Stimulated activated CD8-positive, alpha-beta memory T cell treated with anti-CD3 and anti-CD28 coated beads, Interleukin-7, amount 100 ng/mL, for 1 hour (primary cell): ENCODE results near the gene LIN28A.

Experiments
- DNase-seq, 2 donors: peaks; one replicate each; pipeline ENCODE4 v3.0.0-alpha.2; 2020; ENCODE audit warnings: low read depth in 2 of 2

LIN28A gene

DNA sequence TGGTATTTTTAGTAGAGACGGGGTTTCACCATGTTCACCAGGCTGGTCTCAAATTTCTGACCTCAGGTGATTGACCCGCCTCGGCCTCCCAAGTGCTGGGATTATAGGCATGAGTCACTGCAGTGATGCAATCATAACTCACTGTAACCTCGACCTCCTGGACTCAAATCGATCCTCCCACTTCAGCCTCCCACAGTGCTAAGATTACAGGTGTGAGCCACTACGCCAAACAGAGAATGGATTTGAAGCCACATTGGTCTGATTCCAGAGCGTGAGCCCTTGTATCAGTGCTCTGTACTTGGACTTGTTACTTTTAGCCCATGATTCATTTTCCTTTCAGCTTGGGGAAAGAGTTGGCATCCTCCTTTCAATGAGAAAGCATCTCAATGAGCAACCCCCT, 23.2 kb upstream of the LIN28A start:
- no peak for DNase-seq

DNA sequence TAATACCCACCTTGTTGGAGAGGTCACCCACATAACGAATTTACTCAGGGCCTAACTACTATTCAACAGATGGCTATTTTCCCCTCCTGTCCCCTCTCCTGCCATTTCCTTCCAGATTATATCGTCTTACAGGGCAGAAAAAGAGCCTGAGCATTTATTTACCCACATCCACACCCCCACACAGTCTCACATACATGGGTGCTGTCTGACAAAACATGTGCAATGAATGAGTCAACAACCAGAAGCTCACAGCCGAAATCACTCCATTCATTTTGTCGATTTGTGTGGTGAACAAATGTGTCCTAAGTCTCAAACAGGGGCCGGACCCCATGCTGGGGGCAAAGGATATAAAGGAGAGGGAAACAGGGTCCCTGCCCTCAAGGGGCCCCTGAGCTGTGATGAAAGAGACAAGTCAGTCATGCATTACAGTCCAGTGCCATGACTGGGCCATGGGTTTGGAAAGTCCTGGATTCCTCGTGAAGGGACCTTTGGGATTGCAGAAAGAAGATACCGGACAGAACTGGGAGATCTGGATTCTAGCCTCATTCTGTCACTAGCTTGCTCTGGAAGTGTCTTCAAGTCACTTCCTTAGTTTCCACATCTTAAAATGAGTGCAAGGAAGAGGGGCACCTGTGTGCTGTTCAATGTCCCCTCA, 21.7 kb upstream of the LIN28A start:
- DNase-seq, result no peak

DNA sequence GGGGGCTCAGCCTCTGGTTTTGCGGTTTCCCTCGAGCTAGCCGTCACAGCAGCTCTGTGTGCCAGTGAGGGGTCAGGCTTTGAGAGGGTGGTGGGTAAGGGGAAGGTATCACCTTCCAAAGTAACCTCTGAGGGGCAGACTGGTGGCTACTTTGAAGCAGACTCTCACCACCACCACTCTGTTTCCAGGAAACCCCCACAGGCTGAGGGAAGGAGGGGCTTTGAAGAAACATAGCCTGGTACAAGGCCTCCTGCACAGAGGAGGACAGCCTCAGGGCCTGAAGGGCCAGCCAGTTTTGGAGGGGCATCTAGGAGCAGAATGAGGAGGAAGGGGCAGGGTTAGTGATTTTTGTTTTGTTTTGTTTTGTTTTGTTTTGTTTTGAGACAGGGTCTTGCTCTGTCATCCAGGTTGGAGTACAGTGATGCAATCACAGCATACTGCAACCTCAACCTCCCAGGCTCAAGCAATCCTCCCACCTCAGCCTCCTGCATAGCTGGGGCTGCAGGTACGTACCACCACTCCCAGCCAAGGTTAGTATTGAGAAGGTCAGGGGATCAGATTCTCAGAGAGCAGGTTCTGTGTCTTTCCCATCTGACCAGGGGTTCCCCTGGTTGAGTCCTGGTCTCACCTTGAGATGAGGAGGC, 20.9 kb upstream of the LIN28A start:
- DNase-seq, result no peak

DNA sequence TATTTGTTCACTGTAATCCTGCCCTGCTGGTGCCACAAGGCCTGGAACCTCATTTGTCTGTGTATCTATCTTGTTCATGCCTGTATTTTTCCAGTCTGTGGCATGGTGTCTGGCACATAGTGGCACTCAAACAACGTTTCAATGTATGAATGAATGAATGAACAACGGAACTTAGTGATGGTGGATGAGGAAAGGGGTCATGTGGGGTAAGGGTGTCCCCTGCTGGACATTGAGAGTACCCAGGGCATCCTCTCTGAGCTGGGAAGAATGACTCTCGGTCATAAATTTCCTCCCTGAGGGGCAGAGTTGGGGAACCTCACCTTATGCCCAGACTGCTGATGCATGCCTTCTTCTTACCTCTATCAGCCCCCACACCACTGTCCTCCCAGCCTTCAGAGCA, 19.2 kb upstream of the LIN28A start:
- DNase-seq, result peak in 1 of 2 donors; percentile 14

DNA sequence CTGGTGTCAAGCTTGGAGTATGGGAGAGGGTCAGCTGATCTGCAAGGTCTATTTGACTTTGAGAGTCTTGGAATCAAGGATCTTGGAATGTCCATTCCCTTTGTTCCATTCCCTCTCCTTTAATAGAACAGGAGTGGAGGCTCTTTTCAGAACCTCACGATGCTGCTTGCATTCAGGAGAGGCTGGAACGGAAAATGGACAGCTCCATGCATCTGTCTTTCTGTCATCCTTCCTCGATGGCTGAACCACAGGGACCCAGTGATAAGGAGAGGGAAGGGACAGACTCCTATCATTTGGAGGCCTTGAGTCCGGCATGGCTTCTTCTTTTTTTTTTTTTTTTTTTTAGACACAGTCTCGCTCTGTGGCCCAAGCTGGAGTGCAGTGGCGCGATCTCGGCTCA, 14.9 kb upstream of the LIN28A start:
- no peak for DNase-seq

DNA sequence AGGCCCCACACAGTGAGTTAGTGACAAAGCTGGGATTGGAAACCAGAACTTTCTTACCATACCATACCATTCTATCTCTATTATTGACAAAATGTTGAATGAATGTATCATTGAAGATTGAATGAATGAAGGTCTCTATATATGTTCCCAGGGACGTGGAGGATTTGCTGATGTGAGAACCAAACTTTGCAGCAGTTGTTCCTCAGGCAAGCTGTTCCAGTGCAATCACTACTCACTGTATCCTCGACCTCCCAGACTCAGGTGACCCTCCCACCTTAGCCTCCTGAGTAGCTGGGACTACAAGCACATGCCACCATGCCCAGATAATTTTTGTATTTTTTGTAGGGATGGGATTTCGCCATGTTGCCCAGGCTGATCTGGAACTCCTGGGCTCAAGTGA, 11.6 kb upstream of the LIN28A start:
- no peak for DNase-seq

DNA sequence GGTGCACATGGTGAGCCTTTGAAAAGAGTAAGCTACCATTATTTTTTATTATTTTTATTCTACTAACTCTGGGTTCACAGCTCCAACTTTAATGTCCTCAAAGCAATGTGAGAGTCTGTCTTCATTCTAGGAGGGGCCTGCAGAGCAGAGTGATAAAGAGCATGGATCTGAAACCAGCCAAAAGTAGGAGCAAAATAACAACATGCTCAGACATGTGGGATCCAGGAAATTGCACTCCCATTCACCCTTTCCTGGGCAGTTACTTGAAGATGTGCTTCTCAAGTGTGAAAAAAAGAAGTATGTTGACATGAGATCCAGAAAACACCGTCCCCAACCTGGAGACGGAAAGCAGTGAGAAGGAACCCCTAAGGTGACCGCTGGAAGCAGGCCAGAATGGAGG, 8.7 kb upstream of the LIN28A start:
- DNase-seq, result no peak

DNA sequence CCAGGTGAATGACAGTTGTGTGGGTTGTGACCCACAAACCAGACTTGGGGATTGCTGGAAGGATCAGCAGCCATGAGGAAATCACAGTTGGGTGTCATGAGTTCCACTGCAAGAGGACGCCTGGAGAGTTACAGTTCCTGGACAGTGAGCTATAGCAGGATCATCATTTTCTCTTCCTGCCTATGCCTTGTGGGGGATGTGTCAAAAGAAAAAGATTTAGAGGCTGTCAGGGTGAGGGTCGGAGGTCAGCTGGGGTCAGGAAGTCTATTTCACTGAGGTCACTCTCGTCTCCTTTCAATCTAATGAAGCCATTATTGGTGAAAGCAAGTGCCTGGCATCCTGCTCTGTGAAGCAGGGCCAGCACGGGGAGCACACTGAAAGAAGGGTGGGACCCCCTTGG, 7.0 kb upstream of the LIN28A start:
- DNase-seq, result no peak

DNA sequence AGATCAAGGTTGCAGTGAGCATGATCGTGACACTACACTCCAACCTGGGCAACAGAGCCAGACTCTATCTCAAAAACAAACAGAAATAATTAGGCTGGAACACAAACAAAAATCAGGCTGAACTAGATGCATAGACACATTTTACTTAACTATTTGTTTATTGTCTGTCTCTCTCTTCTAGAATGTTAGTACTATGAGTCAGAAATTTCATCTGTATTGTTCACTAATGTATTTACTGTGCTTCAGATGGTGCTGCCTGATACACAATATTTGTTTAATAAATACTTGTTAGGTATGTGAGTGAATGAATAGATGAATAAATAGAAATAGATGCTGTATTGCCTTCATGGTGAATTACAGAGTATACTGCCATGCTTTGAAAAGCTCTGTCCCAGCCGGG, 6.0 kb upstream of the LIN28A start:
- no peak for DNase-seq

DNA sequence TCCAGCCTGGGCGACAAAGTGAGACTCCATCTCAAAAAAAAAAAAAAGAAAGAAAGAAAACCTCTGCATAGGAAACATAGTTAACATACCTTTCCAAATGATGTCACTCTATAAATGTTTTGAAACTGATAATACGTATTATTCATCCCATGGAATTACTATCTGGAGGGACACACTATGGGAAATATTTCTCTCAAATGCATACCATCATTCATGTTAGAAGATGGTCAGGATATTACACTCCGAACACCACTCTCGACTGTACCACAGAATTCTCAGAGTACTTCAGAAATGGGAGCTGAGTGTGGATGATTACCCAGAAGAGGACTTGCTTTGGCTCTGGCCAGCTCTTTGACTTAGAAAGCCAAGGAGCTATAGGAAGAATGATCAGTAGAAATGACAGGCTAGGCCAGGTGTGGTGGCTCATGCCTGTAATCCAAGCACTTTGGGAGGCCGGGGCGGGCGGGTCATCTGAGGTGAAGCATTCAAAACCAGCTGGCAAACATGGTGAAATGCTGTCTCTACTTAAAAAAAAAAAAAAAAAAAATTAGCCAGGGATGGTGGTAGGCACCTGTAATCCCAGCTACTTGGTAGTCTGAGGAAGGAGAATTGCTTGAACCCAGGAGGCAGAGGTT, 5.2 kb upstream of the LIN28A start:
- DNase-seq, result no peak

DNA sequence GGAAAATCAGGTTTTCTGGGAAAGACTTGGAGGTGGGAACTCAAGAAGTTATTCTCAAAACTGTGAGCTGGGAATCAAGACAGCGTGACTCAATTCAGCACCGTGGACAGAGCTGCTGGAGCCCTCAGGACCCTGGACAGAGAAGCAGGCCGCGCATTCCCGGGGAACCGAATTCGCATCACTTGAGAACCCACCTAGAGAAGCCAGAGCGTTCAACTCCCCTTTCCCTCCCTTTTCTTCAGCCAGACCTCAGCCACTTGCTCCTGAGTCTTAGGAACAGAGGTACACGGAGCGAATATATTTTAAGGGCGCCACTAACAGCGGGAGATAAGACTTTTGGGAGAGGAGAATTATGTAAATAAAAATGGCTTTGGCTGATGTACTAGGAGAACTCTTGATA, 2.0 kb upstream of the LIN28A start:
- DNase-seq, result peak; percentile 52 to 63

DNA sequence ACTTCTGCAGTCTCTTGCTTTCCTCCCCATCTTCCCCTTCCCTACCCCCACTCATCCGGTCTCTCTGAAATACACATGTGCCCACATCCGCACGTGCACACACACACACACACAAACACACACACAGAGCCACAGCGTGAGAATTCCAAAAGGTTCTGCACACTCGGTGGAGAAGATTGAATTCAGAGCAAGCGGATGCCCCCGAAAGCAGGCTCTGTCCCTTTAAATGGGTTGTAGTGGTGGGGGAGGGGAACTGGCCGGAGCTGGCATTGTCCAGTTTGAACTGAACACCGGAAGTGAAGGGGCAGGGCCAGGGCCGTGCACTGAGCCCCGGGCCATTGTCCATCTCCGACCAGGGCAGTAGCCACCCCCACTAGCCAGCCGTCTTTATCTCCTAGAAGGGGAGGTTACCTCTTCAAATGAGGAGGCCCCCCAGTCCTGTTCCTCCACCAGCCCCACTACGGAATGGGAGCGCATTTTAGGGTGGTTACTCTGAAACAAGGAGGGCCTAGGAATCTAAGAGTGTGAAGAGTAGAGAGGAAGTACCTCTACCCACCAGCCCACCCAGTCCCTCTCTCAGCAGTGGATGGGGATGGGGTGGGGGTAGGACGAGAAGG, 1.3 kb upstream of the LIN28A start:
- DNase-seq, result no peak

DNA sequence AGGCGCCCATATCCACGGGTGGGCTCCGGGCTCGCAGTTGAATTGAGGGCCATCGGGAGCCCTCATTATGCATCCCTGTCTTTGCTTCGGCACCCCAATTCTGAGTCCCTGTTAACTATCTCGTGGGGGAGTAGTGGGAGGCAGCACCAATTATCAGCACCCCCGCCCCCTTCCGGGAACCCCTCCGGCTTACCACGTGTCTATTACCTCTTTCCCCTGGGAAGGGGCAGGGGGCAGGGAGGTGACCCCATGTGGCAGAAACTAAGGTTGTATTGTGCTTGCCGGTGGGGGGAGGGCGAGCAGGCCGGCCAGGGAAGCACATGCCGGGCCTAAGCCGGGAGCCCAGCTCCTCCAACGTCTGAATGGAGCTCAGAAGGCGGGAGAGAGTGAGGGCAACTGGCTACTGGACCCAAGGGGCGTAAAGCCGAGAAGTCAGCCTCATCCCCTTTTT, 1.0 kb downstream of the LIN28A start:
- no peak for DNase-seq

DNA sequence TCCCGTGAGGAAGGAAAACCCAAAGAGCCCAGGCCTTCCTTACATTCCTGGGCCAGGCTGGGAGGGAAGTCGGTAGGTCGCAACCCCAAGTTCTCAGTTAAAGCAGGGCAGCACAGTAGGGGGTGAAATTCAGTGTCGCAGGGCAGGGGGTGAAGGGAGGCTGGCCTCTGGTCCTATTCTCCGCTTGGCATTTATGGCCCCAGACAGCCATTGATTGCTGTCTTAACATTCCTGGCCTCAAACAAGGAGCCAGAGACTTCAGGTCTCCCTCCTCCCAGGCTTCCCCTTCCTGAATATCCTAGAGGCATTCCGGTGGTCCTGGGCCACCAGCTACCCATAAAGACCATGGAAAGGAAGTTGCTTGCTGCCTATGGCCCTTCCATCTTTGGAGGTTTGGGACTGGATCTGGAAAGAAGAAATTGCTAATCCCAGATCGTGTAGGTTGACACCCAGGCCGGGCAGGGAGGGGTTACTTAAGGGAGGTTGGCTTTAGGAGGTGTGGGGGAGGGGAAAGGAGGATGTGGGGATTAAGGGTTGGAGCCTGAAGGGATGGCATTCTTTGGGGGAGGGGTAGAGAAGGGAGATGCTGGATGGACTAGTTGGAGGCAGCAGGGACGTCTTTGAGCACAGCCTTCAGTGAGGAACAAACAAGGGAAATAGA, 1.7 kb downstream of the LIN28A start:
- DNase-seq, result no peak

DNA sequence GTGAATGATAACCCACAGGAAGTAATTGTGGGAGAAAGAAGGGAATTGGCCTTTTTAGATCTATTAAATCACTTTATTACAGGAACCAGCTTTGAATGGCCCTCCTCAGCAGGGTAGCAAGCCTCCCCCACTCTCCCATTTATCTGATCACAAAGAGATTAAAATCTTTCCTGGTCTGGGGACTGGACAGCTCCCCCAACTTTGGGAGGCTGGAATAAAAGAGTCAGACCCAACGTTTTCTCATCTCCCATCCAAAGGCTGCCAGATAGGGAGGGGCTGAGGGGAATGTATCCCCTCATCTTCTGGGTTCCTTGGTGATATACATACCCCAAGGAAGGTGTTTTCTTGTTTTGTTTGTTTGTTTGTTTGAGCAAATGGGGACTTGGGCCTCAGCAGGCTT, 2.4 kb downstream of the LIN28A start:
- DNase-seq, result no peak

DNA sequence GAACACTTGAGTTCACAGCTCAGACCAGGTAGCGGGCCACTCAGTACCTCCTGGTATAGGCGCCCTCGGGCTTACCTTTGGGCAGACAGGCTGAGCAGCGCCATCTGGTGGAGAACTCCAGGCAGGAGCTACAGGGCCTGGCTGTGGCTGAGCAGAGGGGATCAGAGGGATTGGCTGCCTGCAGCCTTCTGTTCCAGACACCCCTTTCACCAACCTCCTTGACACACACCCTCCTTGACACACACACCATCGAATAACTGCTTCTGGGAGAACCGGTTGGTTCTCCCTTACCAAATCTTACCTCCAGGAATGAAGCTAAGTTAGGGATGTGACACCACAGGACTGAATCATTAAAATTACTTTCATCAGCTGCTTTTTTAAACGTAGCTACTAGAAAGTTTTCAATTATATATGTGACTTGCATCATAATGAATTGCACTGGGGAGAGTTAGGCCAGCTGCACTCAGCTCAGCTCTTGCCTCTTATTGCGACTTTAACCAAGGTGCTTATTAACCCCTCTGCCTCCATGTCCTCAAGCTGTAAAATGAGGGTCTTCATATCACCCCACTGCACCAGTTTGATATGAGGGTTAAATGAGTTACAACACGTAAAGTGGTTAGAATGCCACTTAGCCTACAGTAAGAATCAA, 6.6 kb downstream of the LIN28A start:
- DNase-seq, result peak; percentile 66 to 79

DNA sequence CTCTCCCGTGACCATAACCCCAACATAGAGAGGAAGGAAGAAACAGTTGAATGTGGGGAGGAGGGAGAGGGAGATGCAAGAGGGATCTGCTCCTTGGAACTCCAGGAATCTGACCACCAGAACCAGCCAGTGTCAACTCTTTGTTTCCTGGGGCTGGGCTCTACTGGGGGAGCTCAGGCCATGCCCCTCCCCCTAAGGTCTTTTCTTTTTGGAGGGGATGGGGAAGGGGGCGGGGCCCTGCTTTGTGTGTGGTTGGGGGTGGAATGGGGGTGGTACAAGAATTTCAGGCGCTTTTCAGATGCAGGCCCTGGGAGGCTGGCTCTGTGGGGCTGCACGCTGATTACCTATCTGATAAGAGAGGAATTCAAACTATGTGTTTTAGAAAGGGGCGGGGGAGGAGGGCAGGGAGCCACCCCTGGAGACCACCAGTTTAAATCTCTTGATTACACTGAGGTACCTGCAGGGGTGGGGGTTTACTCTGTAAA, 8.3 kb downstream of the LIN28A start:
- DNase-seq, result no peak

DNA sequence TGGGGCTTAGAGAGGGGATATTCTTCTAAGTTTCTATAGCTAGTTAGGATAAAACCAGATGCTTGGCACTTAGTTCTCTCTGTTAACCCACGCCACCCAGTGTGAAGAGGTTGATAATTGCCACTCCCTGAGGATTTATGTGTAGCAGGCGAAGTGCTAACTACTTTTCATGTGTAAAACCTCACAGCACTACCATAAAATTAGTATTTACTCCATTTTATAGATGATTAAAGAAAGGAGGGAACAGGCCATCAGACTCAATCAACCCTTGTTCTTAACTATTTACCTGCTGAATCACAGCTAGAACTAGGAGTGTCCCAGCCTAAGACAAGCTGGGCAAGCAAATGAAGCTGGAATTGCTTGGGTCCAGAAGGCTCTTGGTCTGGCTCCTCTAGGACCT, 8.9 kb downstream of the LIN28A start:
- DNase-seq, result no peak

DNA sequence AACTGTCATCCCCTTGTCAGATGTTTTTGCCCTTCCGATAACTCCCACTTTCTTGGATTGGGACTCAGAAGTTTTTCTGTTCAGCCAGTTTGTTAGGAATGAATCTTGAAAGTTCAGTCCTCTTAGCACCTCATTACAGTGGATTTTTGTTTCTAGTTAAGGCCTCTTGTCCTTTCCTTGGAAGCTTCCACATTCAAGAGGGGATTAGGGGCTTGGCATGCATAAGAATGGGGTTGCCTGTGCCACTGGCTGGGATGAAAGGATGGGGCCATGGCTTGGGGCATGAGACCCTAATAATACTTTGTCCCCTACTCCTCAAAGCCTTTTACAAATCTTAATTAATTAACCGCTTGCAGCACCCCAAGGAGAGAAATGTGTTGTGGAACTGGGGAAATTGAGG, 19.1 kb downstream of the LIN28A start:
- no peak for DNase-seq

DNA sequence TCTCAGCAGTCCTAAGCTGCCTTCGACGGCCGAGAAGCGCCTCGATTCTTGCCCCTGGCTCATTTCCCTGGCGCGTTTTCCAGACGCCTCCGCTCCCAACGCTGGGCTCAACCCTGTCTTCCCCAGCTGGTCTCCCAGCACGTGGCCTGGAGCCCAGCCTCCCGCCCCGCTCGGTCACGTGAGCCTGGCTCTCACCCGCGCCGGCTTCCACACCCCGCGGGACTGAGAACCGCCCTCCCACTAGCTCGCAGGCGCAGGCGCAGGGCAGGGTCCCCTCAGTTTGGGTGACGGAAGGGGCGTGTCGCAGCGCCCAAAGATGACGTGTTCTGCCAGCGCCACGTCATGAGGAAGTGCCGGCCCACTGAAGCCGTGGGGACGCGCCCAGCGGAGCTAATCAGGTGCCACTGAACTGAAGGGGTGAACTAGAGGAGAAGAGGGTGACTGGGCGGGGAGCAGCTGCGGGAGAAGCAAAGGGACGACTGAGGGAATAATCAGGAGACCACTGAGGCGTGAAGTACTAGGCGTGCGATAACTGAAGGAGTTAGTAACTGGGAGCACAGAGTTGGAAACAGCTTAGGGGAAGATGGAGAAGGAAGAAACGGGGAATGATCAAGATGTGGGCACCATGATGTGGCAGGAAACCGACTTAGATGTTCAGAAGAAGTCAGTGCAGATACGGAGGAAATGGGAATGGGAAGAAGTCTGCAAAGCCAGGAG, 21.5 kb downstream of the LIN28A start, which contains the start of gene DHDDS:
Gene DHDDS (plus strand): TSS at position 343 of the 717 bp plus-strand sequence. CDS start 625 bp downstream, outside the sequence.
- DNase-seq, result peak; percentile 98

DNA sequence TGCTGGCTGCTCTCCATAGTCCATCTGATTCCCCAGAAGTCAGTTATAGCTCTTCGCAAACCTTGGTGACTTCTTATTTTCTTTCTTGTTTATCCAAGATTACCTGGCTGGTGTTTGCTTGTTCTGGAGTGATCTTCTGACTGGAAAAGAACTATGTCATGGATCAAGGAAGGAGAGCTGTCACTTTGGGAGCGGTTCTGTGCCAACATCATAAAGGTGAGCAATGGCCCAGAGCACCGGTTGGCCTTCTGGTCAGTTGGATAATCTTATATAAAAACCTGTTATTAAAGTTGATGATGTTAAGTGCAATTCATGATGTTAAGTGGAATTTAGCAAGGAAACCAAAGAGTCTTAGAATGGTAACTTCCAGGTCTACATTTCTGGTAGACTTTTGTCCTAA, 22.2 kb downstream of the LIN28A start:
- DNase-seq, result no peak
